SK-N-MC (cell line): ENCODE data around the gene LTB4R.

Experiments used
- EZH2 ChIP-seq: fragments of 200-600 bp; sonication (generic); IDR thresholded peaks from one replicate; pipeline ENCODE4 v1.6.1; 2017; ENCODE audit warnings: antibody characterized with exemption
- POLR2AphosphoS5 ChIP-seq: IDR thresholded peaks from 2 replicates; pipeline ENCODE4 v1.6.1; 2012; ENCODE audit warnings: mild to moderate bottlenecking, low read depth, low read length, borderline replicate concordance

GRCh38 chr14:24300326-24300980 lies 10.8 kb upstream of the LTB4R start:
- no peak for TF ChIP-seq POLR2AphosphoS5
- TF ChIP-seq EZH2, result no peak
